Activated T-helper 1 cell treated with anti-CD3 and anti-CD28 coated beads, Interleukin-2, amount 50 U/mL, for 16 hours (primary cell): ENCODE data around the gene RBCK1.
"Not testable (repeated sequence)": the region's sequence is repeated elsewhere in the genome, so short reads cannot be mapped to it uniquely, and the experiment has no call there.

ENCODE experiments used
- DNase-seq, 2 donors: peaks; one replicate each; pipeline ENCODE4 v3.0.0-alpha.2; 2020; ENCODE audit warnings: low read depth in 1 of 2, low spot score in 1 of 2

Gene RBCK1

DNA sequence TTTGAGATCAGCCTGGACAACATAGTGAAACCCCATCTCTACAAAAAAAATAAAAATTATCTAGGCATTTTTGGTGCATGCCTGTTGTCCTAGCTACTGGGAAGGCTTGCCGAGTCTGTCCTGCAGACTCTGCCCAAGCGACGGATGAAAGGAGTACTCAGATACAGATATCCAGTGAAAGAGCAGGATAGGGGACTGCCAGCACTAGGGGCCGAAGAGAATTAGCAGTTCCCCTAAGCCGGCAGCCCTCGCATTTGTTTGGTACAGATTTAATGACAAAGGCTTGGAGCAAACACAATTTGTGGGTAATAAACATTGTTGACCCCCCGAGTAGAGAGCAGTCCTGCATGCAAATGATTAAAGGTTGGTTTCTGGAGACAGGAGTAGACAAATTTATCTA is 59.7 kb downstream of the RBCK1 start:
- DNase-seq, result no peak

DNA sequence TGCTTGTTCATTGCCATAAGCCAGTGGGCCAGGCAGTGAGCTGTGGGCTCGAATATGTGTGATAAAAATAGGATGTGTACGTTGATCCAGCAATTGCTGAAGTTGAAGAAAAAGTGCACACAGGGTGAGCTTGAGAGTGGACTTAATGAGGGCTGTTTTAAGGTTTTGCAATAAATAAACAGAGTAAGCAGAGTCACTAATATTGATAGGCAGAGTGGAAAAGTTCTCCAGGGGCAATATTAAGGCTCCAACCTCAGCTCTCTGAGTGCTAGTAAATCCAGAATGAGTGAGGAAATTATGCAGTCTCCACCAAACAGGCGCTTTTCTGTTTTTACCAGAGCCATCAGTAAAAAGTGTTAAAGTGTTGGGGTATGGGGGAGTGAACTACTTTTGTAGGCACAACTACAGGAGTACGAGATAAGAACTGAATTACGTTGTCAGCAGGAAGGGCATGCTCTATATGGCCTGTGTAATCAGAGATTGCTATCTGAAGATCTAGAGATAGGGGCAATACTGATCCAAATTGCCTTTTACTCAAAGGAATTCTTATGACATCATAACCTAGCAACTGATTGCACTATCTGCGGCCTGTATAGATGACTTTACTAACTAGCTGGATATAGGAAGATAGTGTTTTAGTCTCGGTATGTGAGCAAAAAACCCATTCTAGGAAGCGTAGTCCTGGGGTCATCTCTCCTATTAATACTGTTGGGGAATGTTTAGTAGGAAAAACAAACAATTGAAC is 61.8 kb downstream of the RBCK1 start:
- no peak for DNase-seq

DNA sequence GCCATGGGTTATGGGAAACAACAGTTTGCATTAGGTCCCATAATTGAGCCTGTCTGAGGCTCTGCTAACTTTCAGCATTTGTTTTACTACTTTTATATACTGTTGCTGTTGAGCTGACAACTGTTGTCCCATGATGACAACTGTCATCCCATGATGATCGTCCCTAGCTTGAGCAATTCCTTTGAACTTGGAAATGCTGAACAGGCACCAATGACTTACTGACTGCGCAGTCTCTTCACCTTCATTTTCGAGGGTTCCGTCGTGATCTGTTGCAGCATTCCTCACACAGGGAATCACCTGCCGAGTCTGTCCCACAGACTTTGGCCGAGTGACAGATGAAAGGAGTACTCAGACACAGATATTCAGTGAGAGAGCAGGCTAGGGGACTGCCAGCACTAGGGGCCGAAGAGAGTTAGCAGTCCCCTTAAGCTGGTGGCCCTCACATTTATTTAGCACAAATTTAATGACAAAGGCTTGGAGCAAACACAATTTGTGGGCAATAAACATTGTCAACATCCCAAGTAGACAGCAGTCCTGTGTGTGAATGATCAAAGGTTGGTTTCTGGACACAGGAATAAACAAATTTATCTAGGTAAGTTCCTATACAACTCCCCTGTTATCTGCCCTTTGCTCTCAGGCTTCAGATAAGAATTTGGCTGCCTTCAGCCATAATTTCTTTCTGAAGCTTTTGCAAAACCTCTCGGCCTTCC is 64.2 kb downstream of the RBCK1 start:
- DNase-seq, result no peak

DNA sequence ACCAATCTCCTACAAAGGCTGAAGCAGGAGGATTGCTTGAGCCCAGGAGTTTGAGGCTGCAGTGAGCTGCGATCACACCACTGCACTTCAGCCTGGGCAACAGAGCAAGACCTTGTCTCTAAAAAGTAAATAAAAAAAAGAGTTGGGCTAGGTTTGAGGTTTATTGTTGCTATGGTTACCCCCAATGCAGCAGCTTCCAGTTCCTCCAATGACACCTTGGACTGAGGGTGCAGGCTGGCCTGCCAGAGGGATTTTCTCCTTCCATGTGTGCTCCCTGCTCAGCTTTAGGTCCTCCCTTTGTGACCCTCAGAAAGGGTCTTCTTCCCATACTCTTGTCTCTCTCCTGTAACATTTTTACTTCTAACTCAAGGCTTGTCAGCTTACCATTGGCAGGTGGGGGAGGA is 64.8 kb downstream of the RBCK1 start:
- DNase-seq, result no peak

DNA sequence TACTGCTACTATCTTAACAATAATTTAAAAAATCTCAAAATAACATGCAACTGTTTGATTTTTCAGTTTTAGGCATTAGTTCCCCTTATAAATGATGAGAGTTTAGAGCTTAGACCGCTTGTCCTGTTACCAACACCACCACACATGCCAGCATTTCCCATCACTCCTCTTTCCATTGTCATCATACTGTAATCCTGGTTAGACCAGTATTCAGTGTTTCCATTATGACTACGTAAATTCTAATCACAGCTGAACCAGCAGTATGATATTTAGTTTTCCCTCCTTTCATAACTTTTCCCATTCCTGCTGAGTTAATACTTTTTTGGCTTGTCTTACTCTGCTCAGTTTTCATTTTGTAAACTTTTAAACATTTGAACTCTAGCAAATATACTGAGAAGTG is 66.5 kb downstream of the RBCK1 start:
- DNase-seq, result no peak

DNA sequence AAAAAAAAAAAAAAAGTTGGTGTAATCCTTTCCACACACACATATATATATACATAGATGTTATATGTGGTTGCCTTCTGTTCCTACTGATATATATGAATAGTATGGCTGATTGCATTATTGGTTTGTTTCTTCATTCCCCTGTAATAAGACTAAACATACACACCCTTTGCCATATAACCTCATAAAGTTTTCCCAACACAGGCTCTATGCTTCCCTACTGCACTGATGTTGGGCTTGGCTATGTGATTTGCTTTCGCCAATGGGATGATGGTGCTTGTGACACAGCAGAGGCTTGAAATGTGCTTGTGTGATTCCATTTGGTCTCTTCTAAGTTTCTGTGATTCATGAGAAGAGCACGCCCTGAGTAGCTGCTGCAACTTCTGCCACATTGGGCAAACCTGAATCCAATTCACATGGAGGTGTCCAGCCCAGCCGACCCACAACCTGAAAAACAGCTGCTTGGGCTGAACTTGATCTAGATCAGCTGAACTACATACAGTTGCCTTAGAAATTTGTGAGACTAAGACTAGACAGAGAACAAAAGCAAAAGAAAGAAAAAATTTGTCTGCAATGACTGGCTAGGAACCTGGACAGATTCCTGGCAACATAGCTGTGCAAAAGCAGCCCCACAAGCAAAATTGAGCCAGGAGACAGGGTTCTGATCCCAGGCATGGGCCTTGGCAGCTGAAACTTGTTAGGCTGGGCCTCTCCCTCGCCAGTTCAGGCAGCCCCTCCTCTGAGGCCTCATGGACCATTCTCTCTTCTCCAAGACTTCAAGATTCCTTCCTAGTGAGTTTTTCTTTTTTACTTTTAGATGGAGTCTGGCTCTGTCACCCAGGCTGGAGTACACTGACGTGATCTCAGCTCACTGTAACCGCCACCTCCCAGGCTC is 67.6 kb downstream of the RBCK1 start:
- no peak for DNase-seq

DNA sequence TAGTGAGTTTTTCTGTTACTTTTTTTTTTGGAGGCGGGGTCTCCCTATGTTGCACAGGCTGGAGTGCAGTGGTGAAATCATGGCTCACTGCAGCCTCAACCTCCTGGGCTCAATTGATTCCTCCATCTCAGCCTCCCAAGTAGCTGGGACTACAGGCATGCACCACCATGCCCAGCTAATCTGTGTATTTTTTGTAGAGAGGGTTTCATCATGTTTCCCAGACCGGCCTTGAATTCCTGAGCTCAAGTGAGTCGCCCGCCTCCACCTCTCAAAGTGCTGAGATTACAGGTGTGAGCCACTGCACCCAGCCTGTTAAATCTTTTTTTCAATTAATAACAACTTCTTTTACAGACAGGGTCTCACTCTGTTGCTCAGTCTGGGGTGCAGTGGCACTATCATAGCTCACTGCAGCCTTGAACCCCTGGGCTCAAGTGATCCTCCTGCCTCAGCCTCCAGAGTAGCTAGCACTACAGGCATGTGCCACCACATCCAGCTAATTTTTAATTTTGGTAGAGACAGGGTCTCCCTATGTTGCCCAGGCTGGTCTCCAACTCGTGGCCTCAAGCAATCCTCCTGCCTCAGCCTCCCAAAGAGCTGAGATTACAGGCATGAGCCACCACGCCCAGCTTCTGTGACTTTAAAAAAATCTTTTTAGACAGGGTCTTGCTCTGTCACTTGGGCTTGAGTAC is 68.6 kb downstream of the RBCK1 start:
- DNase-seq, result not testable (repeated sequence)

DNA sequence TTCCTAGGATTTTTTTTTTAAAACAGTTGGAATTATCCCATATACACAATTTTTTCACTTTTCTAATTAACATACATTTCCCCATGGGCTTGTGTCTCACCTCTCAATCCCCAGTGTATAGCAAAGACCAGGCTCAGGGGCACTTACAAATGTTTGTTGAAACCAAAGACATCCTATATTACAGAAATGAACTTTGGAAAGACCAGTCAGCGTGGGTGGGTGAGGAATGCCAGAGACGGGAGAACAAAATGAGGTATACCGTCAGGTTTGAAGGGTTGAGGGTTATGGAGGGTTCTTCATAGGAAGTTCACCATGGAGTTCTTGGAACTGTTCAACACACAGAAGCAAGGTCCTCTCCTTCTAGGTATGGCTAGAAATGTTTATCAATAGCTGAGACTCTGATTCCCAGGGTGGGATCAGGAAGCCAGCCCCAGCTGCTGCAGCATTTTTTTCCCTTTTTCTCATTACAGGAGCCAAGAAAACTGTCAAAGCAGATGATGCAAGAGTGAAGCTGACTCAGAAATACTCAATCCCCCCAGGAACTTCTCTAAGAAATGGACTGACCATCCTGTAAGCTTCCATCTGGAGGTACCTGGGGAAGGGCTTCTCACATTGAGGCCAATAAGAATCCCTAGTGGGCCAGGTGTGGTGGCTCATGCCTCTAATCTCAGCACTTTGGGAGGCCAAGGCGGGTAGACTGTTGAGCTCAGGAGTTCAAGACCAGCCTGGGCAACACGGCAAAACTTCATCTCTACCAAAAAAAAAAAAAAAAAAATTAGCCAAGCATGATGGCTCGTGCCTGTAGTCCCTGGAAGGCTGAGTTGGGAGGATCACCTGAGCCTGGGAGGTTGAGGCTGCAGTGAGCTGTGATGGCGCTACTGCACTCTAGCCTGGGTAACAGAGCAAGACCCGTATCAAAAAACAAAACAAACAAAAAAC is 70.2 kb downstream of the RBCK1 start:
- no peak for DNase-seq

DNA sequence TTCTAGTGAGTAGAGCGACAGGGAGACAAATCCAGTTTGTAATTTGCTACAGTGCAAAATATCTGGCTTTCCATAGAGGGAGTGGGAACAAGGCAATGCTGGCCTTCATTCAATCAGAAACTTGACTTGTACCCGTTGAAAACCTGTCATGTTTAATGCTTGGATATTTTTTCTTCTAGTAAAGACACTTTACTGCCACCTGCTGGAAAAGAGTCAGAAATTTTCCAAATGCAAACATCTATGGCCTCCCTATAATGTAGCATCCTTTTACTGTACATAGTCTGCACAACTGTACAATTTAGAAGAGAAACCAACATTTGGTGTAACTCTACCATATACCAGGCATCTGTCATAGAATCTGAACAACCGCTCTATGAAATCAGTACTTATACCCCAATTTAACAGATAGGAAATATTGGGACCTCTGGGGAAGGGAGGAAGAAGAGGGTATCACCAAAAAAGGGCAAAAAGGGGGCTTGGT is 70.9 kb downstream of the RBCK1 start:
- no peak for DNase-seq

DNA sequence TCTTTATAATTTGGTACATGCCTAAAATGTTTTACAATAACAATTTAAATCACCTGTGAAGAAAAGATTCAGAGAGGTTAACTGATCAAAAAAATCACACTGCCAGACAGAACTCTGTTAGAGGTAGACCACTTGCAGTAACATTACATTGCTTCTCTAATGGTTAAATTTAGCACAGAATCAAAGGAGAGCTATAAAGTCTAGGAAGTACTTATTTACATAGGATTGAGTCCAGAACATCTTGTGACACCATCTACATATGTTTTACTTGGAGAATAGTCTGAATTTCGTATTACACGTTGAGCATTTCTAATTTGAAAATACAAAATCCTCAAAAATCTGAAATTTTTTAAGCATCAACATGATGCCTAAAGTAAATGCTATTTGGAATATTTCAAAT is 71.4 kb downstream of the RBCK1 start:
- DNase-seq, result no peak

DNA sequence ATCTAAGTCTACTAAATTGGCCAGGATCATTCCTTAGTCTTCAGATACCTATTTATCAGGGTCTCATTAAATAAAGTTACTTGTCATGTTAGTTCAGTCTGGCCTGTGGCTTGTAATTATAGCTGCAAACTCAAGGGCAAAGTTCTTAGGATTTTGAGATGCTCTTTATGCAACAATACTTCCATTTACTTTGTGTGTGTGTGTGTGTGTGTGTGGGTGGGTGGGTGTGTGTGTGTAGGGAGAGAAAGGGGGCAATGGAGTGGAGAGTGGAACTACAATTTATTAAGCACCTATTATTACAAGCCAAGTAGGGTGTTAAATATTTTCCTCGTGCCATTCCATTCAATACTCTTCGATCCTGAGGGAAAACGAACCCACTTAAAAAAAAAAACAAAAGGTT is 71.9 kb downstream of the RBCK1 start:
- DNase-seq, result no peak

DNA sequence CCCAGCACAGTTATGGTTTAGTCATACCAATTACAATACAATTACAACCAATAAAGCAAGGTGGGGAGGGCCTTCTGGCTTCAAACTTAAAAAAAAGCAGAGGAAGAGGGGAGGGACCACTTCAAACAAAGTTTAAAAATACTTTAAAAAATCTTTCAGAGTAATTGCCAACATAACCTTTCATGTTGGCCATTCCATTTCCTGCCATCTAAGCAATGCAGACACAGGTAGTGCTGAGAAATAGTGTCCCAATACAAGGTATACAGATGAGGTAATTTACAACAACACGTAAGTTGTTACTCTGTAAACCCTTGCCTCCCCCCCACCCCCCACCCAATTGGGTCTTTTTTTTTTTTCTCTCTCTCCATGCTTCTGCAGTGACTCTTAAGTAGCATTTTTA is 73.1 kb downstream of the RBCK1 start:
- no peak for DNase-seq
